GM19240 (cell line): ENCODE measurements around the gene MTUS2.

ENCODE experiments used
- DNase-seq: peaks from one replicate; pipeline ENCODE4 v3.0.0; 2011; ENCODE audit warnings: low spot score; ENCODE audit not compliant: insufficient read length

MTUS2 gene

GRCh38 chr13:29501674-29502073 lies 681.5 kb downstream of the MTUS2 start:
- no peak for DNase-seq

- no peak for DNase-seq
Observed at GRCh38 chr13:29502391-29503008, 682.4 kb downstream of the MTUS2 start.

DNA sequence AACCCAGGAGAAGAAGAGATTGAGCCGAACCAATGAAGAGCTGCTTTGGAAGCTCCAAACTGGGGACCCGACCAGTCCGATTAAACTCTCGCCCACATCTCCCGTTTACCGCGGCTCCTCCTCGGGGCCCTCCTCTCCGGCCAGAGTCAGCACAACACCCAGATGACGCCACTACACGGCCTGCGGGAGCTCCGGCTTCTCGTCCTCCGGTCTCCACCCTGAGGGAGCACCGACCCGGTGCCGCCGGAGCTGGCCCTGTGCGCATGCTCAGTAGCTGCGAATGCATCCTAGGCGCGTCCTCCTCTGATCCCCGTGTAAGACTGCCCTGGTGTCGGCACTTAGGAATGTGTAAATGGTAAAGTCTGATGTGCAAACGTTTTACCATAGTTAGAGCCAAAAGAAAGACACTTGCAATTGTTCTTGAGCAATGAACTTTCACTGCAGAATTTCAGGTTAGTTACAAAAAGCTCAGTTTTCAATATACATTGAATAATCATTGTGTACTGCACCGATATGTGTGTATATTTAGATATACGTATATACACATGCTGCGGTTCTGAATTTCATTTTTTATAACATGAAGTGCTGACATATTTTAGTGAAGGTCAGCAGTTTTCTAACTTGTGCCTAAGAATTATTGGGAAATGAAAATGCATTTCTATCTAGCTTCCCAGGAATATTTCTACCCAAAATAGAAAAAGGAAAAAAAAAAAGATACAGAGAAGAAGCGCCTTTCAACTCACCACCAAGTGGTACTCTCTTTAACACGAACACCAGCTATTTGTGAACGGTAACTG lies 683.1 kb downstream of the MTUS2 start:
- no peak for DNase-seq

DNA sequence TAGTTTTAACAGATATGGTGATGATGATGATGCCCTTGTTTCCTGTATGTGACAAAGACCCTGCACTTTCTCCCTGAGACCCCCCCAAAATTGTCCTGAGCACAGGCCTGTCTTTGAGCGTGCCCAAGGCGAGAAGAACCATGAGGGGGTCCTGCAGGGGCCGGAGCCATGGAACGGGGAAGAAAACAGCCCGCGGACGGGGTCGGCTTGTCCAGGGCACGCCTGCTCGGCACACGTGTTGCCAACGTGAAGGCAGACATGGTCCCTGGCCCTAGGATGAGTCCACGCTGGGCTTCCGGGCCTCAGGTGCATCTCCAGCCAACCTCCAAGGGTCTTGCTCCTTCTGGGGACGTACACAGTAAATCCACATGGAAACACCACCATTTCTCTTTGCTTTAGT lies 684.6 kb downstream of the MTUS2 start:
- no peak for DNase-seq

DNA sequence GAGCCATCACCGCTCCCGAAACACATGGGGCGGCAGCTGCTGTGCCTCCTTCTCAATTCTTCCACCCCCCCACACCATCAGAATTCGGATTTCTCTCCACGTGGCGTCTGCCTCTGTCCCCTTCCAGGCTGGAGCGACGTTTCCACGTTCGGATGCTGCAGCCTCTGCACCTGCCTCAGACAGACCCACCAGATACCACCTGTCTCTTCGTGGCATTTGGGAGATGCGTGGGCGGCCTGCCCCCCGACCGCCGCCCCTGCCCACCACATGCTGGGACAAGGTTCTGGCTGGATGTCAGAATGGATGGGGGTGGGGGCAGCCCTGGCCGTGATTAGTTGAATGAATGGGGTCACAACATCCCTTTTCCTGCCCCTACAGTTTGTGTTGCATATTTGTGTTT lies 685.4 kb downstream of the MTUS2 start:
- no peak for DNase-seq

GRCh38 chr13:29505950-29506349 lies 685.8 kb downstream of the MTUS2 start:
- DNase-seq: no peak

- no peak for DNase-seq
Observed at GRCh38 chr13:29507356-29507755, 687.2 kb downstream of the MTUS2 start.

DNA sequence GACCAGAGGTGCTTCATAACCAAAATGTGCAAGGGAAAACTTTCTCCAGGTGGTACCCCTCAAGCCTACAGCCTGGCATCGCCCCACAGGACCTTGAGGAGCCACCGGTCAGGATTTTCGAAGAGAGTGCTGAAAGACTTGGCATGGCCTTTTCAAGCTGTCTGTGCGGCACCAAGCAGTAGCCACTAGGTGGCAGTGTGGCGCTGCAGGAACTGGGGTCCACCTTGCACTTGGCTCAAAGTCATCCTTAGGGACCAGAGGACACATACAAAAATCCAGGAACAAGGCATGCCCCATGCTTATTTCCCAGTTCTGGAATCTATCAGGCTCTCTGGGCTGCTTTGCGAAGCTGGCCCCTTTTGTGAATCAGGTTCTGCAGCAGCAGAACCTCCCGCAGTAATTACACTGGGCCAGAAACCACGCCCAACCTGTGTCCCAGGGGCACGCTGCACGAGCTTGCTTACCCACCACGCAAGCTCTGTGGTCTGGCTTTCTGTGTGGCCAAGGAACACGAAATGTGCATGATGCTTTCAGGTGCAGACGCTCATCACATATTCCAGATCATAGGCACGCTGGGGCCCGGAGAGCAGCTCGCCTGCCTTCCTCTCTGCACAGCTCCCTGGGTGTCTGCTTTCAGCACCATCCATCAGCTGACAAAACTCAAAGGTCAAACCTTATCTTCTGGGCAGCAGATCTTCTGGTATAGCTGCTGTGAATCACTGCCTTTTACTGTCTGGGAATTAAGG lies 688.2 kb downstream of the MTUS2 start:
- peak; percentile 92 for DNase-seq

- DNase-seq: no peak
Observed at GRCh38 chr13:29508876-29509252, 688.7 kb downstream of the MTUS2 start.

DNA sequence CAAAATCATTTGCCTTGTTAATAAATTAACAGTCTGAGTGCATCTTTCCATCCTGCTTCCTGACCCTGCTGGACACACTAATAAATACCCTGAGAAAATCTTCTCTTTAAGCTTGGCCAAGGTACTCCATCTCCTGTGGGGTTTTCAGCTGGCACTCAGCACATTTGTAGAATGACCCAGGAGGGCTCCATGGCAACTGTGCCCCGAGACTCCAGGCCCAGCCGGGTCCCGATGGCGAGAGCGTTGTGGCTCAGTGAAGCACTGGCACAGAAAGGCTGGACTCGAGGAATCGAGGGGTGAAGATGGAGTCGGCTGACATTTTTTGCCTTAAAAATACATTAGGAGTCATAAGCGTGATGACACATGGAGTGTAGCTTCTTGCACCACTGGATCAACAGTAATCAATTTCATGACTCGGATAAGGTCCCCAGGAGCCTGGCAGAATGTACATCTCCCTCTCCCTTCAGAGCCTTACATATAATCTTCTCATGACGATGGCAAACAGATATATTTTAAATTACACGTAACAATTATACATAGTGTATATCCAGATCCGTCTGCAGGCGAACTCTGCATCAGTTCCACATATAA lies 690.0 kb downstream of the MTUS2 start:
- no peak for DNase-seq

GRCh38 chr13:29510651-29511084 lies 690.5 kb downstream of the MTUS2 start:
- no peak for DNase-seq

GRCh38 chr13:29511106-29511796 lies 691.1 kb downstream of the MTUS2 start:
- DNase-seq: no peak

DNA sequence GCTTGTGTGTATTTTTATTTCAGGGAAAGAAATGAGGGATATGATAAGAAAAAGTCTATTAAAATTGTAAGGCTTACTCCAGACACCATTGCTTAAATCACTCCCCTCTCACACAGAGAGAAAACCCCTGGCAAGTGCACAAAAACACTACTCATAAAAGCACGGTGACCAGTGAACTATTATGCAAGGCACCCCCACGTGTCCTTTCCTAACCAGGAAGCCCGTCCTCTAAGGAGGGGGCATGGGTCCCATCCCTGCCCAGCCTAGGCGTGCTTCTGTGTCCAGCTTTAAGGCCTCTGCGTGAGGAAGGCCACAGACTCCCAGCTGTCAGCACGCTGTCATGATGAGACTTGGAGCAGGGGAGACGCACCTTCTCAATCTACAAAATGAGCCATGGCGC lies 691.8 kb downstream of the MTUS2 start:
- DNase-seq: no peak

DNA sequence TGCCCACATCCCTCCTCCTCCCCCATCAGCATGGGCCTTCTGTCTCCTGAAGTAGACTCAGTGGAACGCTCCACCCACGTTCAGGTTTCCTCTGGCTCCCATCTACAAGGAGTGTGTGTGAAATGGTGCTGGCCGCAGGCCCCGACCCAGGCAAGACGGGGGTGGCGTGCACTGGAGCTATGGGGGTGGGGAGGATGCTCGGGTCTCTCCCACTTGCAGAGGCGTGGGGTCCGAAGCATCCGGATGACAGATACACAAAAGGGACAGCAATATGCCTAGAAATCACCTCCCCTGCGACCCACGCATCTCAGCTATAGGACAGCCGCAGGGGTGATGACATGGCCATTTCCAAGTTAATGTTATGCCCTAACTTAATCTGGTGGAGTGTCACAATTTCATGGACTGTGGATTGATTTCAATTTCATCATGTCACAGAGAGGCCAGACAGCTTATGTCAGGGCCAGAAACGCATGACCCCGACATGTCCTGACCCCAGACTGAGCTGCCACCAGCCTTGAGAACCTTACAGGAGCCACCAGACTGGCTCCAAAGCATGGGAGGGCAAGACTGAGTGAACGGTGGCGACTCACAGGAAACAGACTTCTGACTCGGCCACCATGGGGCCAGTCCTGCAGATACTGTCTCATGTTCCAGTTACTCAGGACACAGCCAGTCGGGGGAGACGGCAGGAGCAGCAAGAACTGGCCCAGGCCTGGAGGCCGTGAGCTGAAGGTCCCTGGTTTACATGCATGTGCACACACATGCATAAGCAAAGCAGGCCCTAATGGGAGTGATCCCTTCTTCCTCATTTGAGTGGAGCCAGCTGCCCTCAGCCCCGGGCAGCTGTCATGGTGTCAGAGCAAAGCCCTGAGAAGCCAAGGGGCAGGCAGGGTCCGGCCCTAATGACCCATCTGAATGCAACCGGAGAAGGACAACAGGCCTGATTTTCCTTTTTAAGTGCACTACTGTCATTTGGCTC lies 693.2 kb downstream of the MTUS2 start:
- DNase-seq: no peak

- DNase-seq: no peak
Observed at GRCh38 chr13:29513981-29514719, 694.0 kb downstream of the MTUS2 start.

- DNase-seq: no peak
Observed at GRCh38 chr13:29514720-29515310, 694.7 kb downstream of the MTUS2 start.

GRCh38 chr13:29515372-29515771 lies 695.2 kb downstream of the MTUS2 start:
- DNase-seq: no peak

DNA sequence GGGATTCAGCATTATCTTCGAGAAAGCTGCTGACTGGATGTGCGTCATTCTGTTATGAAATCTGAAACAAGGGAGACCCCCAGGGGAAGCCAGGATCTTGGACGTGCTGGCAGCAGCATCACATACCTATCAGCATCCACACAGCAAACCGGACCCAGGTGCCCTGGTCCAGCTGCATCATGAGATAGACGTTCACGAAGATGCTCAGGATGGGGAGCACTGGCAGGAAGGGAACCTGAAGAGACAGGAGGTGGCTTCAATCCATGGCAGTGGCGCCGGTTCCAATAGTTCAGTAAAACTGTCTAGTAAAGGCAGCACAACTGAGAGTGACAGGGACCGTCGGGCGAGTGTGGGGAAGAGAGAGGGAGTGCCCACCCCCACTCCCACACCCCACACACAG lies 695.9 kb downstream of the MTUS2 start:
- DNase-seq: no peak

GRCh38 chr13:29516880-29517279 lies 696.7 kb downstream of the MTUS2 start:
- no peak for DNase-seq
